AG04449 (cell line): Measurements from ENCODE around the gene ADGRG7.
A peak's percentile ranks its signal among the peaks of the same experiment; 100 is the strongest.

Experiments
- CTCF ChIA-PET: fragments of 350-600 bp; formaldehyde crosslinking; extraction: SDS; loops from one replicate; lab custom pipeline; 2021; ENCODE audit warnings: antibody characterized with exemption; lab: Yijun Ruan, JAX
- POLR2A ChIA-PET: fragments of 400-600, 350-600 bp; formaldehyde crosslinking; extraction: SDS; loops from one replicate; lab custom pipeline; 2020; ENCODE audit warnings: antibody characterized with exemption, inconsistent platforms; lab: Yijun Ruan, JAX
- DNase-seq: peaks from one replicate; pipeline ENCODE4 v3.0.0-alpha.2; 2010; ENCODE audit warnings: low read depth, low spot score
- H3K4me3 ChIP-seq: 2 replicates; pipeline ENCODE4 v1.5.1; 2011; ENCODE audit warnings: low read depth, mild to moderate bottlenecking, control low read depth, low read length
- CTCF ChIP-seq: IDR thresholded peaks from one replicate; pipeline ENCODE4 v1.5.1; 2011; ENCODE audit warnings: mild to moderate bottlenecking, moderate library complexity, low read length, control low read depth, inconsistent platforms; ENCODE audit not compliant: insufficient read depth; ENCODE audit errors: missing control alignments

The ADGRG7 gene

GRCh38 chr3:100590114-100590839, 19.1 kb upstream of the ADGRG7 start:
- DNase-seq, result no peak
- POLR2A ChIA-PET, result interaction anchor here (1.3 kb wide), 1 partner anchor 98 kb away, joined by 4 read pairs; the partner anchor contains the start of gene TMEM45A
- CTCF ChIA-PET, result interaction anchor here (0.7 to 6.5 kb wide), 37 partner anchors 10 to 761 kb away, joined by 3 to 406 read pairs (median 4); partner anchors contain the start of genes LNP1 and TMEM45A
- peak overlapping the region; percentile 10; the same call in 1 of the 2 replicates for H3K4me3 ChIP-seq
- peak; percentile 72 for TF ChIP-seq CTCF

DNA sequence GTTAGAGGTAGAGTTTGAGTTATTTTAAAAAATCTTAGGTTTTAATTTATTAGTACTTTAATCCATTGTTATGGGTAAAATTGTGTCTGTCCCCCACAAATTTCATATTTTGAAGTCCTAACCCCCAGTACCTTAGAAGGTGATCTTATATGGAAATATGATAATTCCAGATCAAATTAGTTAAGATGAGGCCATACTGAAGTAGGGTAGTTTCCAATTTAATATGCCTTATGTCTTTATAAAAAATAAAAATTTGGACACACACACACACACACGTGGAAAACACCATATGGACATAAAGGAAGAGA, 18.6 kb upstream of the ADGRG7 start:
- no peak for TF ChIP-seq CTCF

GRCh38 chr3:100591411-100591810, 18.0 kb upstream of the ADGRG7 start:
- CTCF ChIA-PET, result interaction anchor here (0.6 to 6.5 kb wide), 21 partner anchors 9 to 762 kb away, joined by 3 to 406 read pairs (median 5); partner anchors contain the start of gene LNP1
- no peak overlapping the region for H3K4me3 ChIP-seq
- no peak for TF ChIP-seq CTCF
- no peak for DNase-seq
- POLR2A ChIA-PET, result no interaction called here

More for the DNA sequence above, 18.6 kb upstream of the ADGRG7 start:
- POLR2A ChIA-PET, result no interaction called here
- H3K4me3 ChIP-seq, result no peak overlapping the region
- no peak for DNase-seq
- CTCF ChIA-PET, result interaction anchor here (0.9 to 6.5 kb wide), 22 partner anchors 8 to 762 kb away, joined by 3 to 406 read pairs (median 6); partner anchors contain the start of gene LNP1

GRCh38 chr3:100600181-100601042, 9.0 kb upstream of the ADGRG7 start:
- no peak for DNase-seq
- no peak for TF ChIP-seq CTCF
- ChIA-PET POLR2A (no interaction called here), CTCF (interaction anchor here (0.9 to 7.2 kb wide), 5 partner anchors 9 to 196 kb away, joined by 3 to 92 read pairs (median 4); no protein-coding TSS in a partner anchor)
- H3K4me3 ChIP-seq, result no peak overlapping the region

DNA sequence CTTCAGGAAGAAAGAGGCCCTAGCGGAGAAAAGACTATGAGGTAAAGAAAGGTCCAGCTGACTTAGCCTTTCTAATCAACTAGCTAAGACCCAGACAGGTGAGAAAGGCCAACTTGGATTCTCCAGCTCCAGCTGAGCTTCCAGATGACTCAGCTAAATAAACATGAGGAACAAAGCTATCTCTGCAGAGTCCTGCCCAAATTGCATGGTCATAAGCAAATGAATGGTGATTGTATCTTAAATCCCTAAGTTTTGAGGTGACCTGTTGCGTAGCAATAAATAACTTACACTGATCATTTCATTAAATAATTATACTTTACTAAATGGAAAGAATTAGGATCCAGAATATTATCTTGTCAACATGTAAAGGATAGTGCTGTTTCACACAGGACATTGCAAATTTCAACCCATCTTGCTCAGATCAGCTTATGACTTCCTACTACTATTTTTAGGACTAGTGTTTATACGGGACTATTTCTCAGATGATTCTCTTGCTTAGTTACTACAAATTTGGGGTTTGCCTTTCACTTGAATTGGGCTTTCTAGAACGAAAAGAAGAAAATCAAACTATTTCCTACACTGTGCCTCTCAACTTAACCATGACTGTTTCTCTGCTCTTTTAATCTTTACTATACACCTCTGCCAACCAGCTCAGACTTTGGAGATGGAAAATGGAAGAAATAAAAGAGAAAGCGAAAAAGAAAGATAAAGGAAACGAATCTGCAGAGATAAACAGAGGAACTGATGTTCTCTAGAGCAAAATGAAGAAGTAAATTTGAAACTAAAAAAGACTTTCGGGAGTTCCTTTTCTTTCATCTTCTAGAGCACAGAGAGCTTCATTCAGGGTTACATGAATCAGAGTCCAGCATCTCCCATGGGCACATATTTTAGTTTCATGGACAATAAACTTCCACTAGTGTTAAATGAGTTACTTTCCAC, 6.6 kb upstream of the ADGRG7 start:
- ChIA-PET CTCF (interaction anchor here (0.6 to 7.2 kb wide), 23 partner anchors 9 to 771 kb away, joined by 3 to 92 read pairs (median 3); no protein-coding TSS in a partner anchor), POLR2A (interaction anchor here (1.2 kb wide), 1 partner anchor 68 kb away, joined by 3 read pairs; no protein-coding TSS in a partner anchor)
- H3K4me3 ChIP-seq, result no peak overlapping the region
- DNase-seq, result no peak
- TF ChIP-seq CTCF, result no peak
